Stomach (tissue), 4 donors: ENCODE measurements around the gene BSN.

Experiments
- EP300 ChIP-seq: sonication (generic); formaldehyde crosslinking; IDR thresholded peaks from one replicate; pipeline ENCODE4 v1.6.1; 2017; ENCODE audit warnings: antibody characterized with exemption
- POLR2A ChIP-seq, 4 donors: fragments of 450-650 bp; IDR thresholded peaks; one replicate each; pipeline ENCODE4 v1.6.1; 2016; ENCODE audit warnings: antibody characterized with exemption in 4 of 4, control low read depth in 2 of 4, mild to moderate bottlenecking in 1 of 4, moderate library complexity in 1 of 4
- TF ChIP-seq, protein P1 (sequence below), 7 experiments: fragments of 450-650 bp in 4 of 7; fragments of 200-600 bp in 3 of 7; sonication (generic) in 3 of 7; IDR thresholded peaks; one replicate each; pipeline ENCODE4 v1.5.1; 2016 to 2019; ENCODE audit warnings: antibody characterized with exemption in 7 of 7, control low read depth in 2 of 7, mild to moderate bottlenecking in 1 of 7

DNA sequence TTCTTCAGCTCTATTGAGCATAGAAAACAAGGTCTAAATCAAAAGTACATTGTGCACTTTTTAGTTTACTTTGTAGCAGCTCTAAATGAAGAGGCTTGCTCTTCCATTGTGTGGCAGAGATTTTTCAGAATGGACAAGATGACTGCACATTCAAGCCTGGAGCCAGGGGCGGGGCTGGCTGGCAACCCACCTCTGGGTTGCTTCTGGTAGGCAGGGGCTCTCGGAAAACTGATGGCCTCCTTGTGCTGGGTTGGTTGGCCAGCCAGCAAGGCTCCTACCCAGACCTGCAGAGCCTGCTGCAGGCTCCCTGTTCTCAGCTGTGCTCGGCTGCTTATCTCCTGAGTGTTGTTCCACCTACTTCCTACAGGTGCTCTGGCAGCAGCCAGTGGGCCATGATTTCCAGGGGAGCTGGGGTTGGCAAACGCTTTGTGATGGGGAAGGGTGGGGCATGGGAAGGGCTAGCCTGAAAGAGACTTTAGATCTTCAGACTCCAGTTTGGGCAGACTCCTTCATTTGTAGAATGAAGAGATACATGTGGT is 8.8 kb downstream of the BSN start:
- TF ChIP-seq, protein P1, sequence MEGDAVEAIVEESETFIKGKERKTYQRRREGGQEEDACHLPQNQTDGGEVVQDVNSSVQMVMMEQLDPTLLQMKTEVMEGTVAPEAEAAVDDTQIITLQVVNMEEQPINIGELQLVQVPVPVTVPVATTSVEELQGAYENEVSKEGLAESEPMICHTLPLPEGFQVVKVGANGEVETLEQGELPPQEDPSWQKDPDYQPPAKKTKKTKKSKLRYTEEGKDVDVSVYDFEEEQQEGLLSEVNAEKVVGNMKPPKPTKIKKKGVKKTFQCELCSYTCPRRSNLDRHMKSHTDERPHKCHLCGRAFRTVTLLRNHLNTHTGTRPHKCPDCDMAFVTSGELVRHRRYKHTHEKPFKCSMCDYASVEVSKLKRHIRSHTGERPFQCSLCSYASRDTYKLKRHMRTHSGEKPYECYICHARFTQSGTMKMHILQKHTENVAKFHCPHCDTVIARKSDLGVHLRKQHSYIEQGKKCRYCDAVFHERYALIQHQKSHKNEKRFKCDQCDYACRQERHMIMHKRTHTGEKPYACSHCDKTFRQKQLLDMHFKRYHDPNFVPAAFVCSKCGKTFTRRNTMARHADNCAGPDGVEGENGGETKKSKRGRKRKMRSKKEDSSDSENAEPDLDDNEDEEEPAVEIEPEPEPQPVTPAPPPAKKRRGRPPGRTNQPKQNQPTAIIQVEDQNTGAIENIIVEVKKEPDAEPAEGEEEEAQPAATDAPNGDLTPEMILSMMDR (IDR thresholded peaks at IDR 0.05) = peak in 1 of 7 experiments; percentile 26
- TF ChIP-seq POLR2A (IDR thresholded peaks at IDR 0.05) (no peak), EP300 (no peak)
